Immature natural killer cell (primary cell): Measurements from ENCODE around the gene DMBX1. TPM values are rescaled to one million over a fixed set of nuclear protein-coding genes. Genes with fewer than 3 reads are reported as not detected.

Source experiments
- DNase-seq, 3 donors: peaks; one replicate each; pipeline ENCODE4 v3.0.0; 2022; ENCODE audit warnings: mixed read lengths in 1 of 3
- H3K27ac Mint-ChIP-seq, 6 donors: one replicate each; pipeline ENCODE4 v1.8.0; 2020; ENCODE audit warnings: mixed read lengths in 6 of 6, mild to moderate bottlenecking in 5 of 6, inconsistent platforms in 4 of 6, moderate library complexity in 3 of 6
- H3K27me3 Mint-ChIP-seq, 3 donors: one replicate each; pipeline ENCODE4 v1.8.0; 2020 to 2021; ENCODE audit warnings: low read depth in 3 of 3, mild to moderate bottlenecking in 3 of 3, mixed read lengths in 3 of 3, moderate library complexity in 3 of 3, inconsistent platforms in 1 of 3
- H3K36me3 Mint-ChIP-seq, 3 donors: one replicate each; pipeline ENCODE4 v1.8.0; 2020; ENCODE audit warnings: mixed read lengths in 3 of 3, inconsistent platforms in 2 of 3, mild to moderate bottlenecking in 2 of 3
- H3K4me1 Mint-ChIP-seq, 2 donors: one replicate each; pipeline ENCODE4 v1.8.0; 2020; ENCODE audit warnings: inconsistent platforms in 2 of 2, mild to moderate bottlenecking in 2 of 2, mixed read lengths in 2 of 2, moderate library complexity in 1 of 2
- H3K4me3 Mint-ChIP-seq, 5 donors: one replicate each; pipeline ENCODE4 v1.8.0; 2020; ENCODE audit warnings: mild to moderate bottlenecking in 5 of 5, mixed read lengths in 5 of 5, inconsistent platforms in 3 of 5, moderate library complexity in 3 of 5
- H3K9me3 Mint-ChIP-seq, 6 donors: one replicate each; pipeline ENCODE4 v1.8.0; 2020; ENCODE audit warnings: mild to moderate bottlenecking in 6 of 6, mixed read lengths in 6 of 6, inconsistent platforms in 4 of 6, moderate library complexity in 3 of 6
- polyA plus RNA-seq, 3 donors: library from polyadenylated mRNA; unstranded; fragments of 300-500 nt; fragmentation: Illumina TruSeq; gene quantifications; one replicate each; pipeline ENCODE4 v1.2.3, GENCODE V29; 2021

DMBX1 gene
- polyA plus RNA-seq, 3 donors from 2014 or later: not detected

DNA sequence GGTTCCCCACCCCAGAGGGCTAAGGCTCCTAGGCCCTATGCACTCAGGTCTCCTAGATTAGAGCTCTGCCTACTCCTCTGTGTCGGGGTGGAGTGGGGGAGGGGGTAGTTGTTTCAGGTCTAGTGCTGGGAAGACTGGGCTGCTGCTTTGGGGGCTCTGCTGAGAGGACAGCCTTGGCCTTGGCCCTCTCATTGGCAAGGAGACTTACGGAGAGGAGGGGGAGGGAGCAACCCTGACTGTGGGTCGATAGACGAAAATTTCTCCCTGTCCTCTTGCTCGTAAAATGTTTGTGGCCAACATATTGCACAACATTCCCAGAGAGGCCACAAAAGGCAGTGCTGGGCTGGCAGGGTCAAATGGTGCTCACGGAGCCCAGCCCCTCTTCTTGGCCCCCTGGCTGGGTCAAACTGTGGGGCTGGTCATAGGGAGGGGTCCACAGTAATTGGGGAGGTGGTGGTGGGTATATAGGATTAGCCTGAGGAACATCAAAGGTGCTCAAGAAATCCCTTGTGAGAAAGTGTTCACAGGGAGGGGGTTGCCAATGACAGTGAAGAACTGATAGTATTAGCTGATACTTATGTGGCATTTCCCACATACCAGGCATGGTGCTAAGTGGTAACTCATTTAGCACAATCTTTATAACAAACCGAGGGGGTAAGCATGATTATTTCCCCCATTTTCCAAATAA lies 8.5 kb upstream of the DMBX1 start:
- Mint-ChIP-seq H3K4me1 (no peaks in the 10 kb centered on the region), H3K4me3 (no peak overlapping the region), H3K9me3 (no peaks in the 10 kb centered on the region), H3K27ac (no peak overlapping the region), H3K36me3 (no peaks in the 10 kb centered on the region), H3K27me3 (peaks cover 6 to 13% (median 11%) of the 10 kb centered on the region in 3 donors)
- no peak for DNase-seq

DNA sequence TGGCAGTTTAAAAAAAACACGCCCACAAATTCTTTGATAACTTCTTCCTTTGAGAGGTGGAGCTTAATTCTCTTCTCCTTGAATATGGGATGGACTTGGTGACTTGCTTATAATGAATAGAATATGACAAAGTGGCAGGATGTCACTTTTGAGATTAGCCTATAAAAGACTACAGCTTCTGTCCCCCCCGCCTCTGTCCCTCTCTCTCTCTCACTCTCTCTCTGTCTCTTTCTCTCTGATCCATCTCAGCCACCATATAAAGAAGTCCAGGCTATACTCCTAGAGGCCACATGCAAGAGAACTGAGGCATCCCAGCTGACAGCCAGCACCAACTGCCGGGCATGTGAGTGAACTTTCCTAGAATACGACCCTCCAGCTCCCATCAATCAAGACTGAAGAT lies 7.7 kb upstream of the DMBX1 start:
- no peak overlapping the region for H3K4me3 Mint-ChIP-seq
- H3K36me3 Mint-ChIP-seq: peaks cover 0 to 4% (median 0%) of the 10 kb centered on the region in 3 donors
- peaks cover 10 to 19% (median 16%) of the 10 kb centered on the region in 3 donors for H3K27me3 Mint-ChIP-seq
- DNase-seq: no peak
- H3K4me1 Mint-ChIP-seq: no peaks in the 10 kb centered on the region
- no peaks in the 10 kb centered on the region for H3K9me3 Mint-ChIP-seq
- no peak overlapping the region for H3K27ac Mint-ChIP-seq

DNA sequence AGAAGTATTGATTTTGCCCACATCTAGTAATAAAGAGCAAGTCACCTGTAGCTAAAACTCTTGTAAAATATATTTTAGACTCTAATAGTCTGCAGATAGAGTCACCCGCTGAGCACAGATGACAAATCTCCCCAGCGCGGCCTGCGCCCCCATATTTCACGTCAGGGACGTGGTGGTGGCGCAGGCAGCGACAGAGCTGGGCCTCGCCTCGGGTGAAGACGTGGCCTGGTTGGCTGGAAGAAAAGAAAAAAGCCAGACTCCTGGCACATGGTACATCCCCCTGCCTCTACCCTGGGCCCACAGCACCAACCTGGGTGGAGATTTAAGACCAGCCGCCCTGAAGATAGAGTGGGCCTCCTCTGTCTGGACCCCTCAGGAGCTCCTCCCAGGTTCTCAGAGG lies 6.0 kb upstream of the DMBX1 start:
- H3K4me1 Mint-ChIP-seq: no peaks in the 10 kb centered on the region
- DNase-seq: no peak
- no peak overlapping the region for H3K4me3 Mint-ChIP-seq
- no peak overlapping the region for H3K27ac Mint-ChIP-seq
- peaks cover 0 to 4% (median 0%) of the 10 kb centered on the region in 3 donors for H3K36me3 Mint-ChIP-seq
- peaks cover 16 to 23% (median 18%) of the 10 kb centered on the region in 3 donors for H3K27me3 Mint-ChIP-seq
- no peaks in the 10 kb centered on the region for H3K9me3 Mint-ChIP-seq

GRCh38 chr1:46484783-46485490 lies 4.7 kb upstream of the DMBX1 start:
- no peak overlapping the region for H3K4me3 Mint-ChIP-seq
- H3K9me3 Mint-ChIP-seq: peaks cover 0 to 1% (median 0%) of the 10 kb centered on the region in 6 donors
- H3K27me3 Mint-ChIP-seq: peaks cover 19 to 33% (median 24%) of the 10 kb centered on the region in 3 donors
- H3K27ac Mint-ChIP-seq: no peak overlapping the region
- peaks cover 0 to 4% of the 10 kb centered on the region in 2 donors for H3K4me1 Mint-ChIP-seq
- DNase-seq: no peak
- H3K36me3 Mint-ChIP-seq: peaks cover 0 to 4% (median 0%) of the 10 kb centered on the region in 3 donors

- Mint-ChIP-seq H3K27me3 (peaks cover 21 to 33% (median 26%) of the 10 kb centered on the region in 3 donors), H3K27ac (no peak overlapping the region), H3K4me1 (peaks cover 0 to 6% of the 10 kb centered on the region in 2 donors), H3K4me3 (no peak overlapping the region), H3K9me3 (peaks cover 0 to 1% (median 0%) of the 10 kb centered on the region in 6 donors), H3K36me3 (peaks cover 0 to 4% (median 0%) of the 10 kb centered on the region in 3 donors)
- DNase-seq: no peak
These were observed 3.8 kb upstream of the DMBX1 start for GRCh38 chr1:46485564-46486431.

DNA sequence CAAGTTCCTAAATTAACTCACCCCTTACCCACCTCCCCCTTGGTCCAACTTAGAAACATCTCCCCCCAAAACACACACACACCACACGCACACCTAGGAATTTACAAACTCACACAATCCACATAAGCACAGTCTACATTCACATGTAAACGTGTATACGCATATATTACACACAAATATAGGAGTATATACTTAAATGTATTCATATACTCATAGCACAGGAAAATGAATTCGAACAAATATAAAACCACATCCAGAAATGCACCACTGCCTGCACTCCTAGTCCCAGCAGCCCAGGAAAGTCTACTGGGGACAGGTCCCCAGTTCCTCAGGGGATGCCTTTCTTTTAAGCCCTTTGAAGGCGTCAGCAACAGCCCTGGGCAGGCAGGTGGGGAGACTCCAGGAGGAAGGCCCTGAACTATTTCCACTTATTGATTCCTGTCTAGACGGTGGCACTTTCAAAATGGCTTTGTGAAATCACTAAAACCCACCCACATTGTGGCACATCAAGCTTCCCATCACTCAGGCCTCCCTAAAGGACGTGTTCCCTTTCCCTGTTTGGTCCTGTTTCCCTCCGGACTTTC lies 3.1 kb upstream of the DMBX1 start:
- Mint-ChIP-seq H3K36me3 (peaks cover 0 to 4% (median 0%) of the 10 kb centered on the region in 3 donors), H3K27me3 (peaks cover 23 to 33% (median 26%) of the 10 kb centered on the region in 3 donors), H3K4me1 (peaks cover 0 to 6% of the 10 kb centered on the region in 2 donors), H3K27ac (no peak overlapping the region), H3K4me3 (no peak overlapping the region), H3K9me3 (peaks cover 0 to 1% (median 0%) of the 10 kb centered on the region in 6 donors)
- DNase-seq: no peak

DNA sequence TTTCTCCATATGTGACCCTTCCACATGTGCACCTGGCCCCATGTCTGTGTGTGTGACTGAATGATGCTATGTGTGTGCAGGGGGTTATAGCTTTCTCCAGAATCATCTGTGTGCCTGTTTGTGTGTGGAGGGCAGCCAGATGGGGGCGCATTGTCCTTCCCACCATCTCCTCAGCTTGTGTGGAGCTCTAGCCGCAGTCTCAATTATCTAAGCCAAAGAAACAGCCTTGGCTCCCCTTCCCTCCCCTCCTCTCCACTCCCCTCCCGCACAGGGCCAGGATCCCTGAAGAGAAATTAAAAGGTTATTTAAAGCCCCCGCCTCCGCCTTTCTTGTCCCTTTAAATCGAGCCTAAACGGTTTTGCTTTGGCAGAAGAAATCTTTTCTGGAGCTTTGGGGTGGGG lies 1.8 kb upstream of the DMBX1 start:
- Mint-ChIP-seq H3K27me3 (peaks cover 27 to 33% (median 28%) of the 10 kb centered on the region in 3 donors), H3K4me3 (no peak overlapping the region), H3K4me1 (peaks cover 0 to 8% of the 10 kb centered on the region in 2 donors), H3K9me3 (peaks cover 0 to 1% (median 0%) of the 10 kb centered on the region in 6 donors), H3K27ac (no peak overlapping the region), H3K36me3 (peaks cover 0 to 4% (median 0%) of the 10 kb centered on the region in 3 donors)
- no peak for DNase-seq

GRCh38 chr1:46488343-46489168 lies 1.1 kb upstream of the DMBX1 start:
- Mint-ChIP-seq H3K9me3 (peaks cover 0 to 1% (median 0%) of the 10 kb centered on the region in 6 donors), H3K4me1 (peaks cover 0 to 8% of the 10 kb centered on the region in 2 donors), H3K27ac (no peak overlapping the region), H3K27me3 (peaks cover 24 to 34% (median 29%) of the 10 kb centered on the region in 3 donors), H3K36me3 (peaks cover 0 to 4% (median 0%) of the 10 kb centered on the region in 3 donors), H3K4me3 (peak overlapping the region in 1 of 5 donors; percentile 35)
- DNase-seq: no peak

- Mint-ChIP-seq H3K4me3 (peak overlapping the region in 4 of 5 donors; percentile 30 to 58 (median 36)), H3K27me3 (peaks cover 24 to 34% (median 31%) of the 10 kb centered on the region in 3 donors), H3K9me3 (peaks cover 0 to 1% (median 0%) of the 10 kb centered on the region in 6 donors), H3K36me3 (peaks cover 0 to 4% (median 0%) of the 10 kb centered on the region in 3 donors), H3K27ac (no peak overlapping the region), H3K4me1 (peaks cover 0 to 8% of the 10 kb centered on the region in 2 donors)
- no peak for DNase-seq
These were observed 433 bp upstream of the DMBX1 start for GRCh38 chr1:46489169-46489637.

- Mint-ChIP-seq H3K27ac (no peak overlapping the region), H3K27me3 (peaks cover 23 to 34% (median 28%) of the 10 kb centered on the region in 3 donors), H3K9me3 (peaks cover 0 to 1% (median 0%) of the 10 kb centered on the region in 6 donors), H3K4me1 (peaks cover 0 to 8% of the 10 kb centered on the region in 2 donors), H3K4me3 (no peak overlapping the region), H3K36me3 (peaks cover 0 to 4% (median 0%) of the 10 kb centered on the region in 3 donors)
- DNase-seq: no peak
These were observed 695 bp downstream of the DMBX1 start for GRCh38 chr1:46490406-46490655.

DNA sequence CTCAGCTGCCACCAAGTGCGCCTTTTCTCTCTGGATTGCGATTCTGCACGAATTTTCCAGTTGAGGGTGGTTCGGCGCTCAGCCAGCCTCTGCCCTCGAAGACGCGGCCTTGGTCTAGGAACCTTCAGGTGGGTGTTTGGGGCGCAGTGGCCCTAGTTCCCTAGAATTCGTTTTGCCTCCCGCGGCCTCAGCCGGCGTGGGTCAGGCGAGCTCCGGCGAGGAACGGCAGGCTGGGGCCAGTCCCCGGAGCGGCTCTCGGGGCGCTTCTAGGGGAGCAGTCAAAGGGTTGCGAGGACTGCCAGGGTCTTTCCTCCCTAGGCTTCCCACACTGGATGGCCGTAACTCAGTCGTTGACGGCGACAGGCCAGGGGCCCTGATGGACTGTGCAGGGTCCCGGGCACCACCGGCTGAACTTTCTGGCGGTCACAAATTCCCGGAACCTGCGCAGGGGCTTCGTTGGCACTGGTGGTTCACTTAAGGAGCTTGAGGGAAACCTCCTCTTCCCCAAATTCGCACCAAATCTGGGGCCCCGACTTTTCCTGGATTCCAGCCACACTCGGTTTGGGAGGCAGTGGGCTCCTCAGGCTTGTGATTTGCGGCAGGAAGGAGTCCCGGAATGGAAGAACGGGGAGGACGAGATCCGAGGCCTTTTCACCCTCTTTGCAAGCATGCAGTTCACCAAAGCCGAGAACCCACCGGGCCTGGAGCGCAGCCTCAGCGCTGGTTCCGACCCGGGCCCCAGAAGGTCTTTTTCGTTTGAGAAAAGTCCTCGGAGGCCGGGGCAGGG lies 1.2 kb downstream of the DMBX1 start:
- no peak for DNase-seq
- H3K27me3 Mint-ChIP-seq: peaks cover 23 to 35% (median 31%) of the 10 kb centered on the region in 3 donors
- H3K4me1 Mint-ChIP-seq: peaks cover 0 to 8% of the 10 kb centered on the region in 2 donors
- H3K9me3 Mint-ChIP-seq: peaks cover 0 to 1% (median 0%) of the 10 kb centered on the region in 6 donors
- no peak overlapping the region for H3K4me3 Mint-ChIP-seq
- peaks cover 0 to 4% (median 0%) of the 10 kb centered on the region in 3 donors for H3K36me3 Mint-ChIP-seq
- no peak overlapping the region for H3K27ac Mint-ChIP-seq
